GM21717 (cell line): ENCODE data around the gene ASXL3.

ENCODE experiments used
- ATAC-seq: cut with Tn5 transposase; IDR thresholded peaks from one replicate; pipeline ENCODE4 v1.9.1; 2021; ENCODE audit warnings: mild to moderate bottlenecking, moderate library complexity; ENCODE audit not compliant: unreplicated experiment

Gene ASXL3

DNA sequence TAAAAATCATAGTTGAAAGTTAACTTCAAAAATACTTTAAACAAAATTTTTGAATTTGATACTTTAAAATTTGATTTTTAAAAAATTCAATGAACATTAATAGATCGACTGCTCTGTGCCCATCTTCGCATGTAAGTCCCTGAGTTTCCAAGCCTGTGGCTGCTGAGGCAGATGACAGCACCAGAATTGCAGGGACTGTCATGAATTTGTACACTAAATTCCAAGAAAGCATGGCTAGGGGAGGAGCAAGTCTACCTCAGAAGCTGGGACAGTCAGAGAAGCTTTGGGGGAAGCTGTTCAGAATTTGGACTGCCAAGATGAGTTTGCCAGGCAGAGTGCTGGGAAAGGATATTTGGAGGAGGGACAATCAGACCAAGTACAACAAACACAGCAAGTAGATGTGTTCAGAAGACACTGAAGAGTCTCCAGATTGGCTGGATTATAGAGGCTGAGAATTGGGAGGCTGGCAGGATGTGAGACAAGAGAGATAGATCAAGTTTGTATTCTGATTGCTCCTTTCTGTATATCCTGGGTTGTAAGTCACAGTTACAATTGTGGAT lies 79.0 kb downstream of the ASXL3 start:
- ATAC-seq = no peak

DNA sequence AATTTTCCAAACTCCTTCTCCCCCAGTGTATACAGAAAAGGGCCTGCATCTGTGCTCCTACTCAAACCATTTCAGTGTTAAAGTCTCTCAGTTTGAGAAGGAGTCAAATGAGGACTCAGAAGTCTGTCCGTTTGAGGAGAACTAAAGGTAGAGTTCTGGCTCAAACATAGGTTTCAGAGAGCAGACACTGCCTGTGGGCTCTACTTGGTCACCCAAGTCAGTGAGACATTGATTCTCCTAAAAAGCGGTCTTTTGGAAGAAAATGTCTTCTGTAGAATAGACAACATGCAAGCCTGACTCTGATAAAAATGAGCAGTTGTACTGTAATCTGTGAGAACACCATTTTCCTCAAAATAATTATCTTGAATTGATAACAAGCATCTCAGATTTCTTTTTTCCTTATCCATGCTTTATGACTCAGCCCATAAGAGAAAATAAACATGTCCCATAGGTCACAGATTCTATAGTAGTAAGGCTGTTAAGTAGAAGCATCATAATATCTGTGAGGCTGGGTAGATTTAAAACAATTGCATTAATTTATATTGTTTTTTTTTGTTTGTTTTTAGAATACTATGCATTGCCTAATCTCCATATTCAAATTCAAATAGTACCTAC lies 82.8 kb downstream of the ASXL3 start:
- ATAC-seq = no peak

DNA sequence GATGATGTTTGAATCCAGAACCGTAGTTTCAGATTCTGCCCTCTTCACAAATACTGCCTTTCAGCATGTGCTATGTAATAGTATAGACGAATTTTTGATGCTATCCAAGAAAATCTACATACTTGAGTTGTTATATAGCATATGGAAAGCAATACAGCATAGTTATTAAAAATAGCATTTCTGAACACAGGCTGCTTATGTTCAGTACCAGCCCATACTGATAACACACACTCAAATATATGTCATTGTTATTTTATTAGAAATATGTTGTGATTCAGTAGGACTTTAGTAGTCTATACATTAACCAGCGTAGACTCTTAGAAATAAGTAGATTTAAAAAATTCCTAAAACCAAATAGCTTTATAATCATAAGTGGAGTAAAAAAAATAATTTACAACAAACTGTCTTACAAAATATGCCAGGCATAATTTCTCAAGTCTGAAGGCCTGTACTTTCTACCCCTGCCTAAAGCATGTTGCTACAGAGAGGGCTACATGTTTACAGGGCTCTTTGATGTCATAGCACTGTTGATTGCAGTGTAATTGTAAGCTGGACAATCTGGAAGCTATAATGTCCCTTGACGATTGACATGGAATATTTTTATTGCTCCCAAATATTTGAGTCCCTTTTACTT lies 86.3 kb downstream of the ASXL3 start:
- ATAC-seq = no peak

DNA sequence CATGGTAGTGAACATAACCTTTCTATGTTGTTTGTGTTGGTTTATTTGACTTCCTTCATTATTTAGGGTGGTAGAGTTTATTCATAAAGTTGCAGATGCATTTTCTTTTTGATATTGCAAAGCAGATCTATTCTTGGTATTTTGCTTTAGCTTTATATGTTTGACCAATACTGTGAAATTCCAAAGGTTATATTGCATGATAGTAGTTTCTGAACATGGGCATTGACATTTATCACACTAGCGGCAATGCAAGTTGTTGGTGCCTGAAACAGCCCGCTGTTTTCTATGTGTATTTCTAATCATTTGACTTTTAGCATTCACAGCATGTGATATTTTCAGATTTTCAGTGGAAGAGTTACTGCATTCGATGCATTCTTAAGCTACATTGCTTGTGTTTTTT lies 87.2 kb downstream of the ASXL3 start:
- no peak for ATAC-seq

DNA sequence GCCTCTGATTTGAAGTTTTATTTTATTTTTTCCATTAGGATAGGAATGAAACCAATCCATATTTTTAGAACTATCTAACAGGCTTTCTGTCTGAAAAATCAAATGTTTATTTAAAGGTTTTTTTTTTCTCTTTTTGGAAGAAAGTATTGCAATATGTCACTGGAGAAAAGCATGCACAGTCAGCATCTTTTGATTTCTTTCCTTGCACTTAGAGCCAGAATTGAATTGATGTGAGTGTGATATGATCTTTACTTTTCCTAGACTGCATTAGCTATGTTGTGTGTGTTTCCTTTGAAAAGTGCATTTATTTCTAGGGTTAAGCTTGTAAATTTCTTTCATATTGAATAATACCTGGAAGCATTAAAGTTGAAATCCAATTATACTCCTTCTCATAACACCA lies 87.6 kb downstream of the ASXL3 start:
- no peak for ATAC-seq

DNA sequence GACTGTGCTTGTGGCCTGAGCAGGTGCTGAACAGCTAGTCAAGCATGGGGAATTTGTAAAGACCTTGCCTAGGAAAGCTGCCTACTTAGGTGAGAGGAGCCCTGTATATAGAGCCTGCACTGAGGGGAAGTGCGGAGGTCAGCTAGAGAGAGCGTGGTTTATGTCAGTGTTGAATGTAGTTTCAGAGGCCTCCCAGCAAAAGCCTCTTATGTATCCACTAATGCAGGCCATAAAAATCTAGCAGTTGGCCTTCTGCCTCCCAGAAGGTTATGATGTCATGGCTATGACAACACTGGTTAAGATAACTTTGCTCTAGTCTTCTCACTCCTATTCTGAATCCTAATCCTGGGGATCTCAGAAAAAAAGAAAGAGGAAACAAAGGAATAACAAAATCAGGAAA lies 88.9 kb downstream of the ASXL3 start:
- no peak for ATAC-seq

DNA sequence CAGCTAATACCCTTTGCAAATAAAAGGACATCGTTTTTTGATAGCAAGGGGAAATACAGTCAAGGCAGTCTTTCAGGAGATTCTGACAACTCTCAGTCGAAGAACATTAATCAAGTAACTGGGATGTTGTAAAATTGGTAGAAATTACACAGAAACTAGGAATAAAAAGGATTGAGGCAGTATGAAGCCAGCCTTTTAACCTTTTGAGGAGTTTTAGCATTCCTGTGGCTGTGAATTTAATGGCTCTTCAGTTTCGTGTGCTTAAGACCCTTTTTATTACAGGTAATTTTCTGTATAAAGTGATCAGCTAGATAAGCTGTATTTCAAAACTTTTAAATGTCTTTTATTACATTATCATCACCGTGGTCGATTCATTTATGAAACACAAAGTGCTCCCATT lies 91.6 kb downstream of the ASXL3 start:
- ATAC-seq = no peak

DNA sequence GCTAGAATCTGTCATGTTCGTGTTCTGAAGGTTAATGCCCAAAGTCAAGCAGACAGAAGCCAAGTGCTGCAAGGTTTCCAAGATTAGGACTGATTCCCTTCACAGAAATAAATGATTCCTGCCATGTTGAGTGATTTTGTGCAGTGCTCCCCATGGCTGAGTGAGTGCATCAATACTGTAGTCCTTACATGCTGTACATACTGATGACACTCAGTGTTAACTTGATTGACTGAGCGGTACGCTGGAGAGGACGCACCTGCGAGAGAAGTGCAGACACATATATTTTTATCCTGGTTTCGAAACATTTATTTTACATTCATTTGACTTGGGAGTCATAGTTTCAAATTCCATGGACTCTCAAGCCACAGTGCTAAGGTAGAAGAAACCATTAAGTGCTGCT lies 92.0 kb downstream of the ASXL3 start:
- no peak for ATAC-seq

DNA sequence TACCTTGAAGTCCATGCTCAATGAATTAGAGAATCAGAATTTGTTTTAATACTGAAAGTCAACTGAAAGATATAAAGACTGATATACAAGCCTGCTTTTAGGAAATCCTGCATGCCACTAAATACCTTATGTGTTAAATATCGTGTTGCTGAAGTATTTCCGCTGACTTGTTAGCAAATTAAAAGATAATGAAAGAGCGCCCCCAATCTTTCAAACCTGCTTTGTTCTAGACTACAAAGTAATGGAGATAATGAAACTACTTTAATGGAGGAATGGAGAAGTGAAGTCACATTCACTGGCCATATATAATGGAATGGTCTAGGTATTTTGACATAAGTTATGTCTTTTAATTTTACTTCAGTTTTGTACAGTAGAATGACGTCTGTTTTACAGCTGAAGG lies 95.7 kb downstream of the ASXL3 start:
- no peak for ATAC-seq

DNA sequence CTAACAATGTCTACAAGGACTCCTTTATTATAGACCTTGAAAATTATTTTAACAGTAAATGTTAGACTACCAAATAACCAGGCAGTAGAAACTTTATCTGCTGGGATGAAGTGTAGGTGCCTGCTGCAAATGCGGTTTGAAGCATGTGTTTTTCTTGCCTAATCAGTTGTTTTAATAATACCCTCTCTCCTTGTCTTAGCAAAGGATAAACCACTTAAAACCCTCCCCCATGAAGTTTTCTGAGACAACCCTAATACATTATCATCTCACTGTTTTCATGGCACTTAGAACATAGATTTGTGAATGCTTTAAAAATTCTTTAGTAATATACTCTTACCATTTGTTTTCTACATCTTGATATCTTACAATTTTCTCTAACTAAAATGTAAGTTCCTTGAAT lies 98.6 kb downstream of the ASXL3 start:
- no peak for ATAC-seq

DNA sequence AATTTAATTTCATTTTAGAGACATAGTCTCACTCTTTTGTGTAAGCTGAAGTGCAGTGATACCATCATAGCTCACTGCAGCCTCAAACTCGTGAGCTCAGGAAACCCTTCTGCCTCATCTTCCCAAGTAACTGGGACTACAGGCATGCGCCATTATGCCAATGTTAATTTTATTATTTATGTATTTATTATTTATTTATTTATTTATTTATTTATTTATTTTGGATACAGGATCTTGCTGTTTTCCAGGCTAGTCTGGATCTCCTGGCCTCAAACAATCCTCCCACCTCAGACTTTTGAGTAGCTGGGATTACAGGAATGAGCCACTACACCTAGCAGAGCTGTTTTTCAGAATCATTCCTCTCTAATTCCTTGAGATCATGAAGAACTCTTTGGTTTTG lies 99.9 kb downstream of the ASXL3 start:
- ATAC-seq = no peak

DNA sequence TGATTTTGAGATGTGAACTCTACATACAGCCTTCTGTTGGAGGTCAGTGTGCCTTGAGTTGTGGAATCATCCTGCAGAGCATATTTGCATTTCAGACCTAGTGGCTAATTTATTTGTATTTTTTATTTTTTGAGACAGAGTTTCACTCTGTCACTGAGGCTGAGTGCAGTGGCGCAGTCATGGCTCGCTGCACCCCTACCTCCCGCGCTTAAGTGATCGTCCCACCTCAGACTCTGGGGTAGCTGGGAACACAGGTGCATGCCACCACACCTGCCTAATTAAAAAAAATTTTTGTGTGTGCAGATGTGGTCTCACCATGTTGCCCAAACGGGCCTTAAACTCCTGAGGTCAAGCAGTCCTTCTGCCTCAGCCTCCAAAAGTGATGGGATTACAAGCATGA lies 104.4 kb downstream of the ASXL3 start:
- ATAC-seq = no peak

DNA sequence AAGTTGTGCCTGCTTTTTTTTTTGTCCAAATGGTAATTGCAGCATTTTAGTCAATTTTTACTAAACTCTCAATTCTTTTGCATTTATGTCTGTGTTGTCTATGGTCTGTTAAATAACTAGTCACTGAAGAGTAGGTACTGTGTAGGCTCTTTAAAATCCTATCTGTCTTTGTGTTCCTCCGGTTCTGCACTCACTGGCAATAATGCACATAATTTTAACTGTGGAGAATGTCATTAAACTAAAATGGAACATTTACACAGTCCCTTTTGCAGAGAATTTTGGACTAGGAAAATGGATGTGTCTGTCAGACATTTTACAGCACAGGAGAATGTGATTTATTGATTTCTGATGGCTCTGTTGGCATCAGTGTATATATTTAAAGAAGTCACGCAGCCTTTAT lies 116.6 kb downstream of the ASXL3 start:
- ATAC-seq = no peak

DNA sequence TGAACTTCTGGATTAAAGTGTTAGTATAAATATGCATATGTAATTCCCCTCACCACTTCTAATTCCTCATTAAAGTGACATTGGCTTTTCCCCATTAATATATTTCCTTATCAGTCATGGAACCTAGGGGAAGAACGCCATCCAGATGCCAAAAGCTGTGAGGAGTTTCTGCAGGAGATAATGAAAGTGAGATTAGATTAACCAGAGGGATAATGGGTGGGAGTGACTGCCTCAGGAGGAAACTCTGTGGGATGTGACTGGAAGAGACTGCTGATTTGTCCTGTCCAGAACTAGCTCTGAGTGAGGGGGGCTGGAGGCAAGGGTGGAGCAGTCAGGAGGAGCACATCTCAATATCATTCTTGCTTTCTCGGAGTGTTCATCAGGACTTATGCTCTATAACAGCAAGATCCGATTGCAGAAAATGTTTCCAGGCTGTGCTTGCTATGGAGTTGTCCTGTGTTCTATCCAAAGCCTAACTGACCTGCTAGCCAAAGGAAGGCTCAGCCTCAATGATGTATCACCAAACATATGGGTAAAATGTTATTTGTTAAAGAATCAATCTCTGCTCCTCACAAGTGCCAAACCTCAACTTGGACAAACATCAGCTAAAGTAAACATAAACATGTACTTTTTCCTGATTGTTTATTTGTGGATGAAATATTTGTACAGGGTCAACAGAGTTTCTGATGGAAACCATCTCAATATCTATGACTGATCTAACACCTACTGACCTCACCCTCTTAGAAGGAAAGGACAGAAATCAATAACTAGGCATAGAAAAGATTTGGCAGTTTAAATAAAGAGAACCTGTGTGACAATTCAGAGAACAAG lies 118.5 kb downstream of the ASXL3 start:
- no peak for ATAC-seq

DNA sequence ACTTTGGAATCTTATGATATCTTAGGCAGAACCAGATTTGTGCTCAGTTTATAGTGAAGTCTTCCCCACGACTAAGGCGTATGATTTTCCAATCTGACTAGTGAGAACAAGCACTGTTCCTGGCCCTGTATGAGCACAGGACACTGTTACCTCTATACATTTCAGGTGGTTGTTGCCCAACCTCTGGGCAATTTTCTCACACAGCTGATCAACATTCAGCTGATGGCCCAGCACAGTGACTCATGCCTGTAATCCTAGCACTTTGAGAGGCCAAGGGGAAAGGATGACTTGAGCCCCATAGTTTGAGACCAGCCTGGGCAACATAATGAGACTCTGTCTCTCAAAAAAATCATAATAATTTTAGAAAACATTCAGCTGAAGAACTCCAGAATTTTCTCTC lies 119.5 kb downstream of the ASXL3 start:
- no peak for ATAC-seq

DNA sequence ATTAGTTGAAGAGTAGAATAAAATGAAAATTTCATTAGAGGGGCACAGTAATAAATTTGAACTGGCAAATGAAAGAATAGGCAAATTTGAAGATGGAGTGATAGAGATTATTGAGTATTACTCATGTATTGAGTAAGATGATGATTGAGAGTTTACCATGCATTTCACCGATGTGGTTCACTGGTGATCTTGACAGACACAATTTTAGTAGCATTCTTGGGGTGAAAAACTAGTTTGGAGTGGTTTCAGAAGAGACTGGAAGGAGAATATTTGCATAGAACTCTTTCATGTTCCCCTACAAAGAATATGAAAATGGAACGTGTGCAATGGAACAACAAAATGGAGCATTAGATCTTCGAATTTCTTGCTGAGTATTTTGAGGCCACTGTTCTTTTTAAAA lies 121.4 kb downstream of the ASXL3 start:
- ATAC-seq = no peak

DNA sequence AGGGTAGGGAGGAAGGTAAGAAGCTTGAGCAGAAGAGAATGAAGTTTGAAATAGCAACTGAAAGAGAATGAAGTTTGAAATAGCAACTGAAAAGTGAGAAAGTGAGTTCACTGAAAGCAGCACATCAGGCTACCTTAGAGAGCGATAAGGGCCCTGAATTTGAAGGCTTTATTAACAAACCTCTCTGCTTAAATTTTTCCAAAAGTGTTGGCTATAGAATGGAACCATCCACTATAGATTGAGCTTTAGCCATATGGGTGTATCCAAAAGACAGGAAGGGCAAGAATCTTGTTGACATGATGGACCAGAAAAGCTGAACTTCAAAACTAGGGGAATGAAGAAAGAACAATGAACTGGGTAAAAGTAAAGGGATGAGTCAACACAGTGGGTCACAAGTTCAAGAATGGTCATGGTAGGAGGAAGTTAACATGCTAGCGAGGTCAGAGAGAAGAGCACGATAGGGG lies 122.5 kb downstream of the ASXL3 start:
- ATAC-seq = peak; percentile 96

DNA sequence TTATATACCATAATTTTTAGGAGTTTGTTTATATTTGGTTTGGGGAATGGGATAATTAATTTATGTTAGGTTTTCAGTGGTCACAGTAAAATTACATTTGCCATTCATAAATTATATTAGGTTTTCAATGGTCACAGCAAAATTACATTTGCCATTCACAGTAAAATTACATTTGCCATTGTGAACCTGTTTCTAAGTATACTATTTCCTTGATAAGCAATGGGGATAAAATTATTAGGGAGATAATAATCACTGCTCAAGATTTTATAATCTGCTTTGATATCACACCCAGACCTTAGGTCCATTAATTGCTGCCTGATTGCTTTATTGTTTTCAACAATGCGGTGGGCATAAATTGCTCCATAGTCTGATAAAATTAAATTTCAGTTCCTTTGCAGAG lies 124.6 kb downstream of the ASXL3 start:
- no peak for ATAC-seq

DNA sequence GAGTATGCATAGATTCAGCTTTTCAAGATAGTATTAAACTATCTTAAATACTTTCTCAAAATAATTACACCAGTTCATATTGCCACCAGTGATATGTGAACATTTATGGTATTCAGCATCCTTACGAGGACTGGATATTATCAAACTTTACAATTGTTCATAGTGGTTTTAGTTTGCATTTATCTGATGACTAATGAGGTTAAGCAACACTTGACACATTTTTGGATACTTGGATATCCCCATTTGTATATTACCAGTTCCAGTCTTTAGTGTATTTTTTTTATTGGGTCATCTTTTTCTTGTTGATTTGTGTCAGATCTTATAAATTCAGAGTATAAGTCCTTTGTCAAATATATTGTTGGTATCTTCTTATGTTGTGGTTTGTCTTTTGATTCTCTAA lies 128.4 kb downstream of the ASXL3 start:
- ATAC-seq = no peak

DNA sequence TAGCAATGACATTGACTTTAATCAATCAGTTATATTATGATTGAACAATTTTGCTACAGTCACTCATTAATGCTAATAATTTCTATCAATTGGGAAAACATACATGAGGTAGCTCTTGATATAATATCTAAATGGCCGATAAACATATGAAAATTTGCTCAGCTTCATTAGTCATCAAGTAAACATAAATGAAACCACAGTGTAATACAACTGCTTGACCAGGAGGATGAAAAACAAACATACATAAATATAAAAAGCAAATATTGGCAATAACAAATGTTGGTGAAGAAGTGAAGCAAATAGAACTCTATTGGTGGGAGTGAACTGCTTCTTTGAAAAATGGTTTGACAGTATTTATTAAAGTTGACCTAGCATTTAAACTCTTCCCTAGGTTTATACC lies 130.9 kb downstream of the ASXL3 start:
- no peak for ATAC-seq

DNA sequence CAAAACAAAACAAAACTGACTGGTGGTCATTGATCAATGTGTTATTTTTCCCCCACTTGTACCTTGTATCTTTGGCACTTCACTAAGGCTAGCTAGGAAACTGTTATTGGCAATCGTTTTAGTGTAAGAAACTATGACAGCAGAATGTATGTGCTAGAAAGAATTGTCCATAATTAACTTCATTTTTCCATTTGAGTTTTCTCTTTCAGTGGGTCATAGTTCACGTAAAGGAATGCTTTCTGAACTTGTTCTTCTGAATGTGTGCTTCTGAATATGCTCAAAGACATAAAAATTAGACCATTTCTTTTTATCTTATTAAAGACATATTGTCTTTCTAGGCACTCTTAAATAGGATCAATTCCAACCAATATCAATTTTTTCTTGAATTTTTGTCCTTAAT lies 132.2 kb downstream of the ASXL3 start:
- ATAC-seq = no peak

DNA sequence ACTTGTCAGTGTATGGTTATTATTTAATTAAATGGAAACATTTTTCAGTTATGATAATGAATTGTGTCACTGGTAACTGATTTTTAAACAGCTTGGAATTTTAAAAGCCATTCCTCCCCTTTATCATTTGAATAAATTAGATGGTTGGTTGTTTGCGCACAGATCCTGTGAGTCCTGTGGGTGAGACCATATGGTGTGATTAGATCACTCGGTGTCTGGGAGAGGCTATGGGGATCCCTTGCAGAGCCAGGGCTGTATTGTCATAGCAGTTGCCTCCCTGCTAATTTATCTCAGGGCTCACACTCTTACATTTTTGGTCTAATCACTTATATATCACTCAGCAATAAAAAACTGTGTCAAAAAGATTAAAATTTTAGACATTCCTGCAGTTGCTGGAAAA lies 133.5 kb downstream of the ASXL3 start:
- ATAC-seq = no peak
